Measurements from ENCODE around the gene CCDC50.

Gene CCDC50

GRCh38 chr3:191336833-191337232 lies 7.6 kb downstream of the CCDC50 start:
- no peak for DNase-seq (ENCODE audit: low read depth)
- no peak overlapping the region for H3K4me3 ChIP-seq (ENCODE audit: control insufficient read depth, low read depth, low read length)
- TF ChIP-seq CTCF (IDR thresholded peaks at IDR 0.05; ENCODE audit: control insufficient read depth, insufficient read depth, low read depth, low read length, missing control alignments) = no peak

DNA sequence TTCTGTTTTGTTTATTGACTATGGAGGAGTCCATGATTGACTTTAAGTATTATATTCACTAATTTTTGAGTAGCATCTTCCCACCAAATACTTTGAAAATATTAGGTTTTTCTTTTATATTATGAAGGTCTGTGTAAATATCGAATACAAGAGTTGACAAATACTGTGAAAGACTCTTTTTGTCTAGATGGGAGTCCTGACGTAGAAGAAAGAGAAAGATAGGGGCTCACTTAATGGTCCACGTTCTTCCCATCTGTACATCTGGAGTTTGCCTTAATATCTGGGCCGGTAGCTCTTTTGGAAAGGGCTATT lies 8.9 kb downstream of the CCDC50 start:
- no peak for TF ChIP-seq CTCF (IDR thresholded peaks at IDR 0.05; ENCODE audit: control insufficient read depth, insufficient read depth, low read depth, low read length, missing control alignments)
- no peak for DNase-seq (ENCODE audit: low read depth)
- H3K4me3 ChIP-seq (ENCODE audit: control insufficient read depth, low read depth, low read length) = no peak overlapping the region

DNA sequence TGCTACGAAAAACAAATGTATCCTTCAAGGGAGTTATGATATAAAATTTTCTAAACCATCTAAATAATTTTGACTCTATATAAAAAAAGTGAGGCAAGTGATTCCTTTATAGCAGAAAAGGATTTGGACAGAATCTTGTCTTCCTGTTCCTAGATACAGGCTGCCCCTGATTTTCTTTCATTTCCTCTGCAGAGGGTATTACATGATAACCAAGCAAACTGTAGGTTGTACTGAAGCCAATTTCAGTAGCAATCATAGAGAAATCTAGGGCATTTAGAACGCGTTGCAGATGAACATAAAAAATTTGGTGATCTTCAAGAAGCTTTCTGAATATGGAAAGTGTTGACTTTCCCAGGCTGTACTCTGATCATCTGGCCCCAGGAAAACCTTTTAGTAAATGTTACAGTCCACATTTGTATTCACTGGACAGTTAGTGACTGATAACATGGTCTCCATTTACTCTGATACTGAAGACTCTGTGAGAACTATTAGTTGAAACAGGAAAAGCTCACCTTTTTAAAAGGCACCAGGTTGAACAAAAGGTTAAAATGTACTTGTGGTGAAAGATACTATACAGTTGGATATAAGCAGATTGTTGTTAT lies 10.2 kb downstream of the CCDC50 start:
- TF ChIP-seq CTCF (IDR thresholded peaks at IDR 0.05; ENCODE audit: control insufficient read depth, insufficient read depth, low read depth, low read length, missing control alignments) = no peak

GRCh38 chr3:191340351-191340750 lies 11.2 kb downstream of the CCDC50 start:
- H3K4me3 ChIP-seq (ENCODE audit: control insufficient read depth, low read depth, low read length) = no peak overlapping the region
- no peak for TF ChIP-seq CTCF (IDR thresholded peaks at IDR 0.05; ENCODE audit: control insufficient read depth, insufficient read depth, low read depth, low read length, missing control alignments)
- DNase-seq (ENCODE audit: low read depth) = no peak

More for the DNA sequence above, 10.2 kb downstream of the CCDC50 start:
- H3K4me3 ChIP-seq (ENCODE audit: control insufficient read depth, low read depth, low read length) = no peak overlapping the region
- no peak for DNase-seq (ENCODE audit: low read depth)

DNA sequence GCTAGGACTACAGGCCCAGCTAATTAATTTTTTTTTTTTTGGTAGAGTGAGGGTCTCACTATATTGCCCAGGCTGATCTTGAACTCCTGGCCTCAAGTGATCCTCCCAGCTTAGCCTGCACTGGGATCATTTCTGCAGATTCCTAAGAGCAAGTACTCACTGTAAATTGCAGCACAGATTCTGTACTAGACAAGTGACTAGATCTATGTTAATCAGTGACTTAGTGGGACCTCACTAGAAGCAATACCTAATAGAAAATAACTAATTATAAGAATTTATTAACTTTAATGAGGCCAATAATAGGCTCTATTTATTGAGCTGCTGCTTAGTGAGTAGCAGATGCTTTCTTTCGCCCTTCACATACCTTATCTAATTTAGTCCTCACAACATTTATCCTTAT lies 11.8 kb downstream of the CCDC50 start:
- H3K4me3 ChIP-seq (ENCODE audit: control insufficient read depth, low read depth, low read length) = no peak overlapping the region
- no peak for DNase-seq (ENCODE audit: low read depth)
- no peak for TF ChIP-seq CTCF (IDR thresholded peaks at IDR 0.05; ENCODE audit: control insufficient read depth, insufficient read depth, low read depth, low read length, missing control alignments)

DNA sequence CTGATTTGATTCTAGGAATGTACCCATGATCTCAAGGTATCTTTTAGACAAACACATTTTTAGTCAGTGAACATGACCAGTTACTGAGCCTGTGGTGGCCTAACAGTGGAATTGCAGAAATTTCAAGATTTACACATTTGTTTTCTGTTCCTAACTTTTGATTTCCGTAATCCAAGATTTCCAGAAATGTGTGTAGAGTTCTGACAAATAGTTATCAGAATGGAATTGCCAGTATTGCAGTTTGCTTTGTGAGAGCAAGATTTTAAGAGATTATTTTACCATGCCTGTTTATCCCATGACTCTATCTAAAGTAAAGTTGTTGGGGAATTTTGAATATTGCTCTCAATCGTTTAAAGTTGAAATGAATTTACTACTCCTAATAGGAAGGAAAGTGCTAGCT lies 12.8 kb downstream of the CCDC50 start:
- no peak for DNase-seq (ENCODE audit: low read depth)
- no peak overlapping the region for H3K4me3 ChIP-seq (ENCODE audit: control insufficient read depth, low read depth, low read length)

More for the DNA sequence above, 12.8 kb downstream of the CCDC50 start:
- no peak for TF ChIP-seq CTCF (IDR thresholded peaks at IDR 0.05; ENCODE audit: control insufficient read depth, insufficient read depth, low read depth, low read length, missing control alignments)
